PFSK-1 (cell line): ENCODE results near the gene IL9R.

Experiments
- FOXP2 ChIP-seq: optimal IDR thresholded peaks from 2 replicates; pipeline ENCODE3; 2011; ENCODE audit warnings: borderline replicate concordance, control low read depth, inconsistent platforms; ENCODE audit not compliant: insufficient read depth; ENCODE audit errors: extremely low read length, extremely low read depth
- POLR2AphosphoS5 ChIP-seq: IDR thresholded peaks from 2 replicates; pipeline ENCODE4 v1.6.1; 2012; ENCODE audit warnings: low read depth, mild to moderate bottlenecking, control low read depth, low read length, moderate library complexity
- SIN3A ChIP-seq: IDR thresholded peaks from 2 replicates; pipeline ENCODE4 v1.6.1; 2012; ENCODE audit warnings: mild to moderate bottlenecking, low read length, moderate library complexity, borderline replicate concordance; ENCODE audit not compliant: insufficient read depth
- TAF1 ChIP-seq: IDR thresholded peaks from 2 replicates; pipeline ENCODE4 v1.6.1; 2012; ENCODE audit warnings: low read length, control low read depth, borderline replicate concordance; ENCODE audit not compliant: insufficient read depth
- TF ChIP-seq, protein P1 (sequence below), 2 experiments: IDR thresholded peaks; 2 replicates each; pipeline versions ENCODE4 v1.6.1 to v1.8.0; 2011 to 2012; ENCODE audit warnings: low read depth in 2 of 2, low read length in 2 of 2, control low read depth in 1 of 2, inconsistent platforms in 1 of 2, mild to moderate bottlenecking in 1 of 2, moderate library complexity in 1 of 2; ENCODE audit not compliant: insufficient read depth in 1 of 2

IL9R gene

DNA sequence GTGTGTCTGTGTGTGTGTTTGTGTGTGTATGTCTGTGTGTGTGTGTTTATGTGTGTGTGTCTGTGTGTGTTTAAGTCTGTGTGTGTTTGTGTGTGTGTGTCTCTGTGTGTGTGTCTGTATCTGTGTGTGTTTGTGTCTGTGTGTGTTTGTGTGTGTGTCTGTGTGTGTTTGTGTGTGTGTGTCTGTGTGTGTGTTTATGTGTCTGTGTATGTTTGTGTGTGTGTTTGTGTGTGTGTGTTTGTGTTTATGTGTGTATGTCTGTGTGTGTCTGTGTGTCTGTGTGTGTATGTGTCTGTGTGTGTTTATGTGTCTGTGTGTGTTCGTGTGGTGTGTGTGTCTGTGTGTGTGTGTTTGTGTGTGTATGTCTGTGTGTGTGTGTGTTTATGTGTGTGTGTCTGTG lies 11.4 kb downstream of the IL9R start:
- TF ChIP-seq SIN3A, result no peak
- TF ChIP-seq TAF1, result no peak
- TF ChIP-seq, protein P1, sequence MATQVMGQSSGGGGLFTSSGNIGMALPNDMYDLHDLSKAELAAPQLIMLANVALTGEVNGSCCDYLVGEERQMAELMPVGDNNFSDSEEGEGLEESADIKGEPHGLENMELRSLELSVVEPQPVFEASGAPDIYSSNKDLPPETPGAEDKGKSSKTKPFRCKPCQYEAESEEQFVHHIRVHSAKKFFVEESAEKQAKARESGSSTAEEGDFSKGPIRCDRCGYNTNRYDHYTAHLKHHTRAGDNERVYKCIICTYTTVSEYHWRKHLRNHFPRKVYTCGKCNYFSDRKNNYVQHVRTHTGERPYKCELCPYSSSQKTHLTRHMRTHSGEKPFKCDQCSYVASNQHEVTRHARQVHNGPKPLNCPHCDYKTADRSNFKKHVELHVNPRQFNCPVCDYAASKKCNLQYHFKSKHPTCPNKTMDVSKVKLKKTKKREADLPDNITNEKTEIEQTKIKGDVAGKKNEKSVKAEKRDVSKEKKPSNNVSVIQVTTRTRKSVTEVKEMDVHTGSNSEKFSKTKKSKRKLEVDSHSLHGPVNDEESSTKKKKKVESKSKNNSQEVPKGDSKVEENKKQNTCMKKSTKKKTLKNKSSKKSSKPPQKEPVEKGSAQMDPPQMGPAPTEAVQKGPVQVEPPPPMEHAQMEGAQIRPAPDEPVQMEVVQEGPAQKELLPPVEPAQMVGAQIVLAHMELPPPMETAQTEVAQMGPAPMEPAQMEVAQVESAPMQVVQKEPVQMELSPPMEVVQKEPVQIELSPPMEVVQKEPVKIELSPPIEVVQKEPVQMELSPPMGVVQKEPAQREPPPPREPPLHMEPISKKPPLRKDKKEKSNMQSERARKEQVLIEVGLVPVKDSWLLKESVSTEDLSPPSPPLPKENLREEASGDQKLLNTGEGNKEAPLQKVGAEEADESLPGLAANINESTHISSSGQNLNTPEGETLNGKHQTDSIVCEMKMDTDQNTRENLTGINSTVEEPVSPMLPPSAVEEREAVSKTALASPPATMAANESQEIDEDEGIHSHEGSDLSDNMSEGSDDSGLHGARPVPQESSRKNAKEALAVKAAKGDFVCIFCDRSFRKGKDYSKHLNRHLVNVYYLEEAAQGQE (IDR thresholded peaks at IDR 0.05; ENCODE audit: insufficient read depth in 1 of 2, low read depth in 2 of 2, low read length in 2 of 2), result no peak
- no peak for TF ChIP-seq FOXP2
- TF ChIP-seq POLR2AphosphoS5, result no peak
